Measurements from ENCODE around the gene ZNF473.
"Not testable (repeated sequence)": the region's sequence is repeated elsewhere in the genome, so short reads cannot be mapped to it uniquely, and the experiment has no call there.

Gene ZNF473

DNA sequence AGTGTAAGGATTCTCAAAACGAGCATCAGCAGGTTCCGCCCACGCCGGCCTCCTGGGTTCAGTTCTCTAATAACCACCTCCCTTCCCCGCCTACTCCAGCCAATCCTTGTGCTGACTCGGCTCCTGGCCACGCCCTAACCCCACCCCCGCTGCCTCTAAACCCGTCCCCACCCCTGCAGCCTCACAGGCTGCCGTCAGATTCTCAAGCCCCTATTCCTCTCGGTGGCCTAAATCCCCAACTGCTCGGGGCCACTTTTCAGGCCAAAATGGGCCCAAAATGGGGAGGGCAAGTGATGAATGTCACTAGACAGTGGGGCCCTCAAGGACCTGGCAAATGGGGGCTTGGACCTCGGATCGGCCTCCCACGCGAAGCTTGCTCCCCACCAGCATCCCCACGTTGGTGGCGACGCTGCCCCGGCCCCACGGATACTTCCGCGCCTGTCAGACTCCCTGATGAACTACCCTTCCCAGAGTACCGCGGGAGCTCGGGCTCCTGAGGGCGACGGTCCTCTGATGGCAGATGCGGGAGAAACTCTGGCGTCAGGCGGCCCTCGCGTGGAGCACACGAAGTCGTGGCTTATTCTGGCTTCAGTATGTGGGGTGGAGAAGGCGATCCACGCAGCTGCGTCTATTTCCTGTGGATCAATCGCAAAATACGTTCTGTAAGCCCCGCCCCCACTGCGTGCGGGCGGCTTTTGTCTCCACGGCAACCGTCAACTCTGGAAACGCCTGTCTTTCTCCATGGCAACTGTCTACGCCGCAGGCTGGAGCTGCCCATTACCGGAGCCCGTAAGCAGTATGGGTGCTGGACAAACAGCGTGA lies 24.8 kb downstream of the ZNF473 start:
- TF ChIP-seq, protein P1, sequence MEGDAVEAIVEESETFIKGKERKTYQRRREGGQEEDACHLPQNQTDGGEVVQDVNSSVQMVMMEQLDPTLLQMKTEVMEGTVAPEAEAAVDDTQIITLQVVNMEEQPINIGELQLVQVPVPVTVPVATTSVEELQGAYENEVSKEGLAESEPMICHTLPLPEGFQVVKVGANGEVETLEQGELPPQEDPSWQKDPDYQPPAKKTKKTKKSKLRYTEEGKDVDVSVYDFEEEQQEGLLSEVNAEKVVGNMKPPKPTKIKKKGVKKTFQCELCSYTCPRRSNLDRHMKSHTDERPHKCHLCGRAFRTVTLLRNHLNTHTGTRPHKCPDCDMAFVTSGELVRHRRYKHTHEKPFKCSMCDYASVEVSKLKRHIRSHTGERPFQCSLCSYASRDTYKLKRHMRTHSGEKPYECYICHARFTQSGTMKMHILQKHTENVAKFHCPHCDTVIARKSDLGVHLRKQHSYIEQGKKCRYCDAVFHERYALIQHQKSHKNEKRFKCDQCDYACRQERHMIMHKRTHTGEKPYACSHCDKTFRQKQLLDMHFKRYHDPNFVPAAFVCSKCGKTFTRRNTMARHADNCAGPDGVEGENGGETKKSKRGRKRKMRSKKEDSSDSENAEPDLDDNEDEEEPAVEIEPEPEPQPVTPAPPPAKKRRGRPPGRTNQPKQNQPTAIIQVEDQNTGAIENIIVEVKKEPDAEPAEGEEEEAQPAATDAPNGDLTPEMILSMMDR (IDR thresholded peaks at IDR 0.05; ENCODE audit: insufficient read depth, low read length, poor library complexity, severe bottlenecking) = no peak
- Histone ChIP-seq H3K4me3 (replicated peaks; ENCODE audit: low read depth, low read length) (peak overlapping the region; percentile 58), H3K27me3 (replicated peaks; ENCODE audit: control insufficient read depth, insufficient read depth, low read length) (no peaks in the 10 kb centered on the region), H3K36me3 (ENCODE audit: control insufficient read depth, insufficient read depth, low read length) (peaks cover 9% of the 10 kb centered on the region)
- DNase-seq (ENCODE audit: extremely low read depth, insufficient read length) = peak; percentile 83

DNA sequence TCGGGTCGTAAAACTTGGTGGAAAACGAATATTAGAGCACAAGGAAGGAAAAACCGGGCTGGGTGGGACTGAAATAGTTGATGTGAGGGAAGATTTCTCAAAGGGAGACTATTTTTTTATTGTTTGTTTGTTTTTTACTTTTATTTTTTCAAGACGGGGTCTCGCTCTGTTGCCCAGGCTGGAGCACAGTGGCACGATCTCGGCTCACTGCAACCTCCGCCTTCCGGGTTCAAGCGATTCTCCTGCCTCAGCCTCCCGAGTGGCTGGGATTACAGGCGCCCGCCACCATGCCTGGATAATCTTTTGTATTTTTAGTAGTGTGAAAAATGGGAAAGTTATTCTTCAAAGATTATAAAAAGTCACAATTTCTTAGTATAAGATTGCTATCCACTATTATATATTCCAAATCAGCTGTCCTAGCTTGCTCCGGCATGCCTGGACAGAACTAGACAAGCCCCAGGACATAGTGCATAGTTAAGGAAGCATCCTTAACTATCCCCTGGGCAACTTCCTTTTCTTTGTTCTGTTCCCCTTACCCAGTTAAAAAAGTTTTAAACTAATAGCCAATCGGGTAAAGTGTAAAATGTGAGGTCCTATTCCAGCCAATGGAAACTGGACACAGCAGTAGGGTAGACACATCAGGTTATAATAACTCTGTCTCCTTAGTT lies 25.6 kb downstream of the ZNF473 start:
- H3K36me3 ChIP-seq (ENCODE audit: control insufficient read depth, insufficient read depth, low read length); DNase-seq (ENCODE audit: extremely low read depth, insufficient read length); H3K4me3 ChIP-seq (replicated peaks; ENCODE audit: low read depth, low read length); H3K27me3 ChIP-seq (replicated peaks; ENCODE audit: control insufficient read depth, insufficient read depth, low read length): not testable (repeated sequence)

DNA sequence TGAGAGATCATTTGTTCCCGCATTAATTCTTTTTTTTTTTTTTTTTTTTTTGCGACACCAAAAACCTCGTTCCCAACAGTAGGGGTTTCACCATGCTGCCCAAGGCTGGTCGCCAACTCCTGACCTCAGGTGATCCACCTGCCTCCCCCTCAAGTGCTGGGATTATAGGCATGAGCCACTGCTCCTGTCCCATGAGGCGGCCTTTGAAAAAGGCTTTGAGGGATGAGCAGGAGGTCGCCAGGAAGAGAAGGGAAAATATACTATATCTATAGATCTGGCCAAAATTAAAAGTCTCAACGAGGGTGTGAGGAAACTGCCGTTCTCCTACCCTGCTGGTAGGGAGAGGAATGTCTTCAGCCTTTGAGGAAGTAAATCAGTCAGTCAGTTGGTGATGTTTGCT lies 26.2 kb downstream of the ZNF473 start:
- peaks cover 1% of the 10 kb centered on the region for H3K36me3 ChIP-seq (ENCODE audit: control insufficient read depth, insufficient read depth, low read length)
- no peaks in the 10 kb centered on the region for H3K27me3 ChIP-seq (replicated peaks; ENCODE audit: control insufficient read depth, insufficient read depth, low read length)
- TF ChIP-seq, protein P1 (IDR thresholded peaks at IDR 0.05; ENCODE audit: insufficient read depth, low read length, poor library complexity, severe bottlenecking) = no peak
- no peak for DNase-seq (ENCODE audit: extremely low read depth, insufficient read length)
- H3K4me3 ChIP-seq (replicated peaks; ENCODE audit: low read depth, low read length) = no peak overlapping the region

DNA sequence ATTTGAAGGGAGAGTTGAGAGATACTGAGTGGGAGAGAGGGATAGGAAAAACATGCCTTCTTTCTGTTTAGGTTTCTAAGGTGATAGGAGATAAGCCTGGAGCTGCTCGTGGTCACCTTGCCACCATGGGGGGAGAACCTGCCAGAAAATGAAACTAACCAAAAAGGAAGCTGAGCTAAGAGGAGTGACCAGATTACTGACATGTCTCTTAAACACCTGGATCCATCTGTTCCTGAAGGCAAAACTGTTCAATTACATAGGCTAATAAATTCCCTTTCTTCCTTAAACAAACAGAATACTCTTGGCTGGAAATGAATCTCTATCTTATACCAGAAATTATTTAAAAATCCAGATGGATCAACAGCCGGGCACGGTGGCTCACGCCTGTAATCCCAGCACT lies 27.3 kb downstream of the ZNF473 start:
- Histone ChIP-seq H3K36me3 (ENCODE audit: control insufficient read depth, insufficient read depth, low read length) (no peaks in the 10 kb centered on the region), H3K4me3 (replicated peaks; ENCODE audit: low read depth, low read length) (no peak overlapping the region), H3K27me3 (replicated peaks; ENCODE audit: control insufficient read depth, insufficient read depth, low read length) (no peaks in the 10 kb centered on the region)
- no peak for DNase-seq (ENCODE audit: extremely low read depth, insufficient read length)
- TF ChIP-seq, protein P1 (IDR thresholded peaks at IDR 0.05; ENCODE audit: insufficient read depth, low read length, poor library complexity, severe bottlenecking) = no peak

DNA sequence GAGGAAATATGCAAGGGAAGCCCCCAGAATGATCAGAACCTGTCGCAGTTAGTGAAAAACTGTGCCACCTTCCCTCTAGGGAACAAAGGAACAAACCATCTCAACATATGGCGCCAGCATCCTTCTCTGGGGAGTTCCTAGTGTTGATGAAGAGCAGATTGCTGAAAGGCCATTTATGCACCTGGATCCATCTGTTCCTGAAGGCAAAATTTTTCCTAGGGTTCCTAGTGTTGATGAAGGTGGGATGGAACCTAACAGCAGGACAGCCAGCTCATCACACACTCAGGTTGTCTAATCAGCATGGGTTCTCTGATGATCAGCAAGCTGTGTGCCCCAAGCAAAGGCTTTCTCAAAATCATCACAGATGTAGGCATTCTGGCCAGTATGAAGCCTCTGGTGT lies 32.6 kb downstream of the ZNF473 start:
- Histone ChIP-seq H3K4me3 (replicated peaks; ENCODE audit: low read depth, low read length) (no peak overlapping the region), H3K36me3 (ENCODE audit: control insufficient read depth, insufficient read depth, low read length) (no peaks in the 10 kb centered on the region), H3K27me3 (replicated peaks; ENCODE audit: control insufficient read depth, insufficient read depth, low read length) (no peaks in the 10 kb centered on the region)
- TF ChIP-seq, protein P1 (IDR thresholded peaks at IDR 0.05; ENCODE audit: insufficient read depth, low read length, poor library complexity, severe bottlenecking) = no peak
- no peak for DNase-seq (ENCODE audit: extremely low read depth, insufficient read length)

DNA sequence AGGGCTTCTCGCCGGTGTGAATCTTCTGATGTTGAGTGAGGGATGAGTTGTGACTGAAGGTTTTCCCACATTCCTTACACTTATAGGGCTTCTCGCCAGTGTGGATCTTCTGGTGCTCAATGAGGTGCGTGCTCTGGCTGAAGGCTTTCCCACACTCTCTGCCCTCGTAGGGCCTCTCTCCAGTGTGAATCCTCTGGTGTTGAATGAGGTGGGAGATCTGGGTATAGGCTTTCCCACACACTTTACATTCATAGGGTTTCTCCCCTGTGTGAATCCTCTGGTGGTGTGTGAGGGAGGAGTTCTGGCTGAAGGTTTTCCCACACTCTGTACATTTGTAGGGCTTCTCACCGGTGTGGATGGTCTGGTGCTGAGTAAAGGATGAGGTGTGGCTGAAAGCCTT lies 33.2 kb downstream of the ZNF473 start:
- TF ChIP-seq, protein P1 (IDR thresholded peaks at IDR 0.05; ENCODE audit: insufficient read depth, low read length, poor library complexity, severe bottlenecking) = no peak
- H3K4me3 ChIP-seq (replicated peaks; ENCODE audit: low read depth, low read length) = no peak overlapping the region
- DNase-seq (ENCODE audit: extremely low read depth, insufficient read length) = no peak
- no peaks in the 10 kb centered on the region for H3K27me3 ChIP-seq (replicated peaks; ENCODE audit: control insufficient read depth, insufficient read depth, low read length)
- H3K36me3 ChIP-seq (ENCODE audit: control insufficient read depth, insufficient read depth, low read length) = no peaks in the 10 kb centered on the region

All from GM06990 (cell line).